HG02870 (cell line): Measurements from ENCODE around the gene THSD7B.

Source experiments
- ATAC-seq: cut with Tn5 transposase; IDR thresholded peaks from one replicate; pipeline ENCODE4 v1.9.1; 2021; ENCODE audit warnings: mild to moderate bottlenecking, moderate library complexity; ENCODE audit not compliant: unreplicated experiment

Gene THSD7B

DNA sequence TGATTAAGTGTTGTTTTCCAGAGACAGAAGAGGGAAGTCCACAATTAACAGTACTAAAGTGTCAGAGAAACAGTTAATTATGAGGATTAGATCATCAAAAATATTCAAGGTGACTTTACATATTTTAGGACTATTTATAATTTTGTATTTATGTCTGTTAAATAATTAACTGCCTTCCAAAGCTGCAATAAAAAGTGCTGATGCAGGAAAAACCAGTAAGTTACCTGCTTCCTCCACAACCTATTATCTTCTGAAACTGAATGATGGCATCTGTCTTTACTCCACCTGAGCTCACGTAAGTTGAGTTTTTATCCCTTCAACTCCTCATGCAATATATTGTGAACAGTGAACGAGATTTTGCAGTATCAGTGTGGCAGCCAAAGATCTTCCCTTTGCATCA, 570.7 kb downstream of the THSD7B start:
- ATAC-seq, result no peak

DNA sequence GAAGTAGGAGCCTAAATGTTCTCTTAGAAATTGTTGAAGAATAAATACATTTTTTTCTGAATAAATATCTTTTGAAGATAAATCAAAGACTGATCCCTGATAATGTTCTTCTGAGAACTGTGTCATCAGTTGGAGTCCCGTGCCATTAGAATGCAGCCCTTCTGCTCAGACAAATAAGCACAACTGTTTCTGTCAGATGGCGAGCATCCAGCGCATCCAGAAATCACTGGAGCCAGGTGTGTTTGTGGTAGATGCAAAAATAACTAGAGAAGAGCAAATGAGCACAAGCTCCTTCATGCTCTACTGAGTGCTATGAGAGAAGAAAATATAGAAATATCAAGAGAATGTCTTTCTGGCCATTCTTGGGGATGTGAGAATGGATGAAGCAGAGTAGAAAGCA, 573.7 kb downstream of the THSD7B start:
- no peak for ATAC-seq

DNA sequence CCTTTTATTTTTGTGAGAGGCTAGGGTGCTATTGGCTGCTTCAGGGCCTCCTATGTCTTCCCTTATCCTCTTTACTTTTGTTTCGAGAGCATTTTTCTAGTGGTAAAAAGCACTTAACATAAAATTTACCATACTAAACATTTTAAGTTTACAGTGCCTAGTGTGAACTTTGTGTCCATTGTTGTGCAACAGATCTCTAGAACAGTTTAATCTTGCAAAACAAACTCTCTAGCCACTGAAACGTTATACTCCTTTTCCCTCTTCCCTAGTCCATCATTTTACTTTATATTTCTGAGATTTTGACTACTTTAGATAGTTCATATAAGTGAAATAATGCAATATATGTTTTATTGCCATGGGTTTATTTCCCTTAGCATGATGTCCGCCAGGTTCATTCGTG, 580.6 kb downstream of the THSD7B start:
- ATAC-seq, result no peak

DNA sequence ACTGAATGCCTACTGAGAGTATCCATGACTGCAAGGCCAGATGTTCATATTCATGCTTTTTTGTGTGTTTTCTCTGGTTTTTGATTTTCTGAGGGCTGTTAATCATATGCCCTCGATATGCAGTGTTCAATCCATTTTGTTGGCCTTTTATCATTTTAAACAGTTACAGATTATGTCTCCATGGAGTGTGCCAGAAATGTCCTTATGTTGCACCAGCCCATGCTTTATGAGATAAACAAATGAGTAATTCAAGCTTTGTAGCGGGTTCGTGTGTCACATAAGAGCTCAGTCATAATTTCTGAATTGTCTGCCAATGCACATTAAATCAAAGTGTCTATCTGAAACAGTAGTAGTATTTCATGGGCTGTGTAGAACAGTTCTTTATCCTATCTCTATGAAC, 583.0 kb downstream of the THSD7B start:
- ATAC-seq, result no peak

DNA sequence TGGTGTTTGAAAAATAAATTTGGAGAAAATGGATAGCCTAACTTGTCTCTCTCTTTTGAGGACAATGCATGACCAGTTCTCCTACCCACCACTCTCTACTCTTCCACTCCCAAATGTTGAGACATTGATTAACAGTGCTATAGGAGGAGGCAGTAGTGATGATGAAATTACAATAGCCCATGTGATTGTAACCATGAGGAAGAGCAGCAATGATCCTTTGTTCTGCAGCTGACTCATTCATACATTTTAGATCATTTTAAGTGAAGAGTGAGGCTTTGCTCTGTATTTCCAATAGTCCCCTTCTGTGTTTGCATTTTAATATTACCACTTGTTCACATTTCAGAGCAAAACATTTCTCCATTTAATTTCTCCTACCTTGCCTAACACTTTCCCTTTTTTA, 592.3 kb downstream of the THSD7B start:
- no peak for ATAC-seq

DNA sequence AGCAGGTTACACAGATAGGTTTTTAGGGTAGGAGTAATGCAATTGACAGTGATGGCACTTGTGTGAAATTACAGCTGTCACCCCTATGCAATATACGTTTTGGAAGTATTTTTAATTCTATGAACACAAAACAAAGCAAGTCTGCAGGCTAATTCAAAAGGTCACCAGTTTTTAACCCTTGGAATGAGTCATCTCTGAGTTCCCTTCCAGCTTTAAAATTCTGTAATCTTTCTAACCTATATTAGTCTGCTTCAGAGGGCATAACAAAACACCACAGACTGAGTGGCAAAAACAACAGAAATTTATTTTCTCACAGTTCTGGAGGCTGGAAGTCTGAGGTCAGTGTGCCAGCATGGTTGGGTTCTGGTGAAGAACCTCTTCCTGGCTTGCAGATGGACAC, 602.0 kb downstream of the THSD7B start:
- ATAC-seq, result no peak

DNA sequence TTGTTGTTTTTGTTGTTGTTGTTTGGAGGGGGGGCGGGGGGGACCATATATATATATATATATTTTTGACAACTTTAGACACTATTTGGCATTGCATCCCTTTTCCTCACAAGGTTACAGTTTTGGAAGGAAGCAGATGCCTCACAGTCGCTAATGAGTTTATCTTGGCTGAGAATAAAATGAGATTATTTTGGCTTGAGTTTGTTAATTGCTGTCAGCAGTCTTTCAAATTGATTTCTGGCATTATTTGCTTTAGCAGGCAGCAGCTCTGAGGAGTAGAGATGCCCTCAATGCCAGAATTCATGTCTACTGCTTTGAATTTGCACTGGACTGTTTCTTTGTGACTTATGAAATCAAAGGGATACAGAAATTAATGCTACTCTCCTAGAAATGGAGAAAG, 603.8 kb downstream of the THSD7B start:
- no peak for ATAC-seq

DNA sequence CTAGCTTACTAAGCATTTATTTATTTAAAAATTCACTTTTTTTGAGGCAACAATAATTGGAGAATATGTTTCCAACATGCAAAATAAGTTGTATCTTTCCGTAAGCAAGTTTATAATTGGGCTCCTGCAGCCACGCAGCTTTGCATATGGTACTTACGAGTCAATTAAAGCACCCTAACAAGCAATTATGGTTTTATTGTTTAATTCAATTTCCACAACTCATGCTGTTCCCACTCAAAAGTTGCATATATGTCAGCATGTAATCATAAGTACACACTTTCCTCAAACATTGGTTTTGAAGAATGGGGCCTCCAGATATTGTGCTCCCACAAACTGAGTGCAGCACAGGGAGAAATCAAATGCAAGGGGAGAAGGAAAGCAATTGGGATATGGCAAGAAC, 613.8 kb downstream of the THSD7B start:
- ATAC-seq, result no peak

DNA sequence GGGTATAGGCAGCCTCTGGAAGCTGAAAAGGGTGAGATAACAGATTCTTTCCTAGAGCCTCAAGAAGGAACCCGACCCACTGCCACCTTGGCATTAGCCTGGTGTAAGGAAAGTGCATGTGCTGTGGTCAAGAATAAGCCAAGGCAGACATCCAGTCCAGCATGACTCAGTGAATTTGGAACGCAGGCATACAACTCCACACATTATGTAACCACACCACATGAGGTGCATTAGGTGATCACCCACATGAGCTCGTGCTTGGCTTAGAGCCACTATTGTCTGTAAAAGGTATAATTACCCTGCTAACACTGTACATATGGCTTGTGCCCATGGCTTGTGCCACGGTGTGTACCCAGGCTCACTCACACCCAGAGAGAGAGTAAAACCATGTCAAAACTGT, 615.3 kb downstream of the THSD7B start:
- no peak for ATAC-seq

DNA sequence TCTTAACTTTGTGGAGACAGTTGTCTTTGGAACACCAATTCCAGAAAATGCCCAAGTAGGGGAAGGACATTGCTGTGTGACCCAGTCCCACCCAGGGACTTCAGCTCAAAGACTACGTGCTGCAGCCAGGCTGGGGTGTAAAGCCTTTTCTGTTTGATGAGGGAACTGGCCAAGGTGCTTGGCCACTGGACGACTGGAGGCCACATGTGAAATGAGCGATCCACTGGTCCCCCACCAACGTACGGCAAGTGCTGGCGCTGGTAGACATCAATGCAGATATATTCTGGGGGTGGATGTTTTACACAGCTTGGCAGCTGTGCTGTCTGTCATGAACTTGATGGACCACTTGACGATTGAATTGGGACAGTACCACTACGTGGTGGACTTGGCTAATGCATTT, 616.4 kb downstream of the THSD7B start:
- ATAC-seq, result no peak

DNA sequence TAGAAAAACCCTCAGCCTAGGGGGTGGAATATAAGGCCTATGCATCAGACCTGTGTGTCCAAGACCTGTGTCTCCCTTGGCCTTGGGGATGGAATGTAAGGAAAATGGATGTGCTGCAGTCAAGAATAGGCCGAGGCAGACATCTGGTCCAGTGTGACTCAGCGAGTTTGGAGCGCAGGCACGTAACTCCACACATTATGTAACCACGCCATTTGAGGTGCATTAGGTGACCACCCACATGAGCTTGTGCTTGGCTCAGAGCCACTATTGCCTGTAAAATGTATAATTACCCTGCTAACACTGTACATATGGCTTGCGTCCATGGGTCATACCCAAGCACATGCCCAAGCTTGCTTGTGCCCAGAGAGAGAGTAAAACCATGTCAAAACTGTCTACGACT, 618.0 kb downstream of the THSD7B start:
- no peak for ATAC-seq

DNA sequence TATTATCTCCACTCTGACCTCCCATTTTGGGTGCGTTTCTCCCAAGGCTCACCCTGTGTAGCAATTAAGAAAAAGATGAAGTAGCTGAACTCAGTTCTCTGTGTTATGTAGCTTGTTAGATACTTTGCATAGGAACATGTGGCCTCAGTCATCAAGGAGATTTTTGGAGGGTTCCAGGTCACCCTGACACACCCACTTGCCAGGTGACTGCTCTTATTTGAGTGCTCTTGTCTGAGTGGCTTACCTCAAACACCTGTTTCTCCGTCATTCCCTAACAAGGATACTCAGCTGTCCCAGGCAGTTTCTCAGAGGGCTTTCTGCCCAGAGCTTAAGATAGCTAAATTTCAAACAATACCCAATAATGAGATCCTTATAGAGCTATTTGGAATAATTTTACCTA, 621.7 kb downstream of the THSD7B start:
- ATAC-seq, result no peak

DNA sequence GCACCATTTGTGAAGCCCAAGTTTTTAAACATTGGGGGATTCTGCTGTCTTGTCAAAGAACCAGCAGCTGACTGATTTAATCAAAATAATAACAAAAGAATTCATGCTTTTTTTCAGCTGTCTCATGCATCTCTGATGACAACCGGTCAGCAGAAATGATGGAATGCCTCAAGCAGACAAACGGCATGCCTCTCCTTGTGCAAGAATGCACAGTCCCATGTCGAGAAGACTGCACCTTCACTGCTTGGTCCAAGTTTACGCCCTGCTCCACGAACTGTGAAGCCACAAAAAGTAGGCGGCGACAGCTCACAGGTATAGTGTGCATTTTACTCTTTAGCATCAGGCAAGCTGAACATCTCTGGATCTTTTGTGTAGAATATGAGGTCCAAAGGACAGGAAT, 640.2 kb downstream of the THSD7B start:
- no peak for ATAC-seq

DNA sequence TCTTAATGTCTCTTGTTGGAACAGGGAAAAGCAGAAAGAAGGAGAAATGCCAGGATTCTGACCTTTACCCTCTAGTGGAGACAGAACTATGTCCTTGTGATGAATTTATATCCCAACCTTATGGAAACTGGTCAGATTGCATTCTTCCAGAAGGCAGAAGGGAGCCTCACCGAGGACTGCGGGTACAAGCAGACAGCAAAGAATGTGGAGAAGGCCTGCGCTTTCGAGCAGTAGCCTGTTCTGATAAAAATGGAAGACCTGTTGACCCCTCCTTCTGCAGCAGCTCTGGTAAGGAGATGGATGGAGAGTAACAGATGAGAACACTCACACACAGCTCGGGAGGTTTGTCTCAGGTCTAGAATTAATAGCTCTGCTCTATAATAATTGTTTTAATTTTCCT, 646.2 kb downstream of the THSD7B start:
- ATAC-seq, result no peak

DNA sequence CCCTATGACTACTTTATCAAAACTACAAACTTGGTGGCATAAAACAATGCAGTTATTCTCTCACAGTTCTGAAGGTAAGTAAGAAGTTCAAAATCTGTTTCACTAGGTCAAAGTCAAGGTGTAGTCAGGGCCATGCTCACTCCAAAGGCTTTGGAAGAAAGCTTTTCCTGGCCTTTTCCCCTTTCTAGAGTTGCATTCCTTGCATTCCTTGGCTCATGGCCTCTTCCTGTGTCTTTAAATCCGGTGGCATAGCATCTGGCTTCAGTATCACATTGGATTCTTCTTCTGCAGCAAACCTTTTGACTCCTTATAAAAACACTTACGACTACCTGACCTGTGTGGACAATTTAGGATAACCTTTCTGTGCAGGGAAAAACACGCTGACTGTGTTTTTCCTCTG, 655.4 kb downstream of the THSD7B start:
- ATAC-seq, result no peak

DNA sequence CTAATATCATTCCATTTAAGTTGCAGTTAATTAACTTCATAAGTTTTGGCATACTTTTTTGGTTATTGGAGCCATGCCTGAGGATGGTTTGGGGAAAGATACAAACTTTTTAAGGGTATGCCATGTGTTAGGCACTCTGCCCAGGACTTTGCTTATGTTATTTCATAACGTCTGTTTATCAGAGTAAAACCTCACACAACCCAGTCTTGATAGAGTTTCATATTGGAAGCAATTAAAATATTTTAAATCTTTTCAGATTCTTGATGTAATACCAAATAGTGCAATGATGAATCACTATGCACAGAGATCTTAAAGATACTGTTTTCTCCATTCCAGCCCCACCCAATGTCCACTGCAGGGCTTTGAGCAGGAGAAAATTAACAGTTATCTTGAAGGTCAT, 669.8 kb downstream of the THSD7B start:
- no peak for ATAC-seq

DNA sequence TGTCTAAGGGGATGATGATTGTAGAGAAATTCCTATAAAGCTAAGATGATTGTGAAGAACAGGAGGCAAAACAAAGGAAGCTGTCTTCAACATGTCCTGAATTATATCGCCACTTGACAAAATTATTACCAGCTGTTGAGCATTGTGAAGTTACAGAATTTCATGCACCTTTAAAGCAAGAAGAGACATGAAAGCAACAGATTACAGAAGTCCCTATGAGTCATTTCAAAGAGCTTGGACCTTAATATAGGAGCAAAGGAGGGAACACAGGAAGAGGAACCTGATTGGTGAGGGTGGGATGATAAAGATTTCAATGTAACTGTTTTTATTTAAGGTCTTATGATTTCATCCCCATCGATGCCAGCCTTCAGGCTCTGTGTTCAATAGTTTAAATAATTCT, 672.0 kb downstream of the THSD7B start:
- no peak for ATAC-seq

DNA sequence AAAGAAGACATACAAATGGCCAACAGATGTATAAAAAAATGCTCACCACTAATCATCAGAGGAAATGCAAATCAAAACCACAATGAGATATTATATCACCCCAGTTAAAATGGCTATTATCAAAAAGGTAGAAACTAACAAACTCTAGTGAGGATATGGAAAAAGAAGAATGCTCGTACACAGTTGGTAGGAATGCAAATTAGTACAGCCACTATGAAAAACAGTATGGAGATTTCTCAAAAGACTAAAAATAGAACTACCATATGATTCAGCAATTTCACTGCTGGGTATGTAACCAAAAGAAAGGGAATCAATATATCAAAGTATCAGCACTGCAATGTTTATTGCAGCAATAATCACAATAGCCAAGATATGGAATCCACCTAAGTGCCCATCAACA, 679.6 kb downstream of the THSD7B start:
- ATAC-seq, result no peak

DNA sequence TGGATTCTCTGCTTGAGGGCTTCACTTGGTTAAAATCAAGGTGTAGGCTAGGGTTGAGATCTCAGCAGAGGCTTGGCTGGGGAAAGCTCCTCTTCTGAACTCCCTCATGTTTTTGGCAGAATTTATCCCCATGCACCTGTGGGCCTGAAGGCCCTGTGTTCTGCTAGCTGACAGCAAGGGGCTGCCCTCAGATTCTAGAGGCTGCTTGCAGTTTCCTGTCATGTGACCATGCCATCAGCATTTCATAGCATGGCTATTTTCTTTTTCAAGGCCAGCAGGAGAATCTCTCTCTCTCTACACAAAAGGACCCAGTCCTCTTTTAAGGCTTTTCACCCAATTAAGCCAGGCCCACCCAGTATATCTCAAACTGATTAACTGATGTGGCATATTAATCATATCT, 684.1 kb downstream of the THSD7B start:
- ATAC-seq, result no peak

DNA sequence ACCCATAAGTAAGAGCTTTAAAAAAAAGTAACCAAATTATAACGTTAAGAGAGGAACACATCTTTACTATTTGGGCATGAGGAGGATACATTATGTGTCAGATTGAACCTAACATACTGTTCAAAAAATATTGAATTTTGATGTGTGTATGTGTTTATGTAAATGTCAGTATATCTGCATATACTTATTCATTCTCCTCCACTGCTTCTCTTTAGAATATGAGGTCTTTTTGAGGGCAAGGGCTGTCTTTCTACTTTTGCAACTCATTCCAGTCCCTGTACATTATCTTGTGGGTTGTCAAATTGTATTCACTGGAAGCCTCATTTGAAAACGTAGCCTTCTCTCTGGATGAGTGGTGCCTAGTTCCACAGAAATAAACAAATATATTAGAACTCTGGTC, 689.5 kb downstream of the THSD7B start:
- no peak for ATAC-seq

DNA sequence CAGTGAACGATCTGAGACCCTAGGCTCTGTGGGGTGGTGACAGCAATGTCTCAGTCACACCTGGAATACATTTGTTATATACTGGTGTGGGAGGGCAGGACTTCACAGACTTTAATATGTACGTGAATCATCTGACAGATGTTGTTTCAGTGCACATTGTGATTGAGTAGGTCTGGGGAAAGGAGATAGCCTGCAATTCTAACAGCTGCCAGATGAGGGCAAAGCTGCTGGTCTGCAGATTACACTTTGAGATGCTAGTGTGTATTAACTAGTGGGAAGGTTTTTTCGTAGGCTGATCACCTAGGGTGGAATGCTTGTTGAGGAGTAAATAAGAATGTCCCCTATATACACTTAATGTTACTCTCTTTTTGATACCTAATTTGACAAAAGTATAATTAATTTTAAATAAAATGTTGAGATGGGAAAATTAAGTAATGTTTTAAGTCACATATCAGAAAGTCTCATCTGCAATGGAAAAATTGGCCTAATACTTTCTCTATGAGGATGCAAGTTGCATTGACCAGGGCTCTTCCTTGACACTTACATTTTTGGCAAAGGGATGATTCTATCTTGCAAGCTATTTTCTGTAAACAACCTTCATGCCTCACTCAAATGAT, 702.0 kb downstream of the THSD7B start:
- ATAC-seq, result peak; percentile 93

DNA sequence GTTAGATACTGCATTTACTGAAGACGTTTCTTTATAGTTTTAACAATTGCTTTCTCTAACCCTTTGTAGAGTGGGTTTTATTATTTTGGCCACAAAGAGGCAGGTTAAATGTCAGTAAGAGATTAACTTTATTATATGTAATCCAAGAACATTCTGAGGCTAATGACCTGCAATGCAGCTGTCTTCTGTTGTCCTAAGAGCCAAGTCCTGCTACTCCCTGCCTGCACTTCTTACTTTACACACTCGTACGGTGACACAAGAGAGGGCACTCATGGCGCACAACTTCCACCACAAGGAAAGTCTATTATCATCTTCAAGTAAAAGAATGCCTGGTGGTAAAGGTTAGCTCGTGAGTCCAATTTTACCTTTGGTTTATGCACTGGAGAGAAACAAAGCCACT, 727.9 kb downstream of the THSD7B start:
- ATAC-seq, result no peak

DNA sequence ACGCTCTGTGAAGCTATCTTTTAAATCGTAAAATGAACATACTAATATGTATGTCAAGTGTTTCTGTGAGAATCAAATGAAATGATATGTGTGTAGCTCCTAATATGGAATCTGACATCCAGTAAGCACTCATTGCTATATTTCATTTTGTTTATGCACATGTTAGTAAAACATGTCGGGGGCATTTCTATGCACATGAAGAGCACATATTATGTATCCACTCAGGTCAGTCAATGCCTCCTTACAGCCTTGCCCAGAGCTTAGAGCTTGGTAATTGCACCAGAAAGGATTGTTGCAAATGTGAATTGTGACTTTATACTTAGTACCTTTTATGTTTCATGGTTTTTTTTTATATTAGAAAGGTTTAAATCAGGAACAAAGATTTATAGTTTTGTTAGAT, 735.3 kb downstream of the THSD7B start:
- no peak for ATAC-seq

DNA sequence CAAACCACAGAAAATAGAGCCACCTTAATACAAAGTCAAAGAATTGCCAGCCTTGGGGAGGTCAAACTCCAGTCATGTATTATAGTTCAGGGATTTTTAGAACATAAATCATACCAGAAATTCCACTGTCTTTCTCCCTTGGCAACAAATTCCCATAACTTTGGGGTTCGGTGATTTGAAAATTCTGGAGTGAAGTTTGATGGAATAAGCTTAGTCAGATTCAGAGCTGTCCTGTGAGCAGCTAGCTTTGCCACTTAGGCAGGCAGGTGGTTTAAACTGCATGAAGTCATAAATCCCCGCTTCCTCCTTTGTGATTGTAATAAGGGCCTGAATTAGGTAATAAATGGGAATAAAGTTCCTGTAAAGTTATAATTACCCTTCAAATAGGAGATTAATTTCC, 741.9 kb downstream of the THSD7B start:
- no peak for ATAC-seq
